ENCODE data around the gene RSPO1.

- TF ChIP-seq CTCF (IDR thresholded peaks at IDR 0.05; ENCODE audit: insufficient read depth, low read depth, low read length) (no peak), EZH2 (IDR thresholded peaks at IDR 0.05; ENCODE audit: insufficient read depth, low read length) (no peak)
Observed at GRCh38 chr1:37650721-37651120, 16.0 kb upstream of the RSPO1 start.

Data from astrocyte (in vitro differentiated cells and primary cell).